Nucleus accumbens (tissue), 56 donors: ENCODE measurements around the gene RHOT1.
"Not testable (repeated sequence)": the region's sequence is repeated elsewhere in the genome, so short reads cannot be mapped to it uniquely, and the experiment has no call there.

Experiments used
- DNase-seq, 56 donors: peaks; one replicate each; lab custom pipeline; 2025; lab: John Stamatoyannopoulos, UW

Gene RHOT1

GRCh38 chr17:32120716-32121115 lies 21.6 kb upstream of the RHOT1 start:
- no peak for DNase-seq

DNA sequence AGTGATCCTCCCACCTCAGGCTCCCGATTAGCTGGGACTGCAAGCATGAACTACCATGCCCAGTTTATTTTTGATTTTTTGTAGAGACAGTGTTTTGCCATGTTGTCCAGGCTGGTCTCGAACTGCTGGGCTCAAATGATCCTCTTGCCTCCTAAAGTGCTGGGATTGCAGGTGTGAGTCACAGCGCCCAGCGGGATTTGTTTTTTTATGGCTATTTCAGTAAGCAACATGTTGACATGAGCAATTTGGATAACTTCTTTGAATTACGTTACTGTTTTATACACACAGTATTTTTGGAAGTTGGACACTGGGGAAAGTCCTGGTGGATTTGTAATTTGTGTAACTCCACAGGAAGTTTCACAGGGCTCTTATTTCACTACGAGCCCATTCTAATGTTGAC lies 18.5 kb upstream of the RHOT1 start:
- no peak for DNase-seq

DNA sequence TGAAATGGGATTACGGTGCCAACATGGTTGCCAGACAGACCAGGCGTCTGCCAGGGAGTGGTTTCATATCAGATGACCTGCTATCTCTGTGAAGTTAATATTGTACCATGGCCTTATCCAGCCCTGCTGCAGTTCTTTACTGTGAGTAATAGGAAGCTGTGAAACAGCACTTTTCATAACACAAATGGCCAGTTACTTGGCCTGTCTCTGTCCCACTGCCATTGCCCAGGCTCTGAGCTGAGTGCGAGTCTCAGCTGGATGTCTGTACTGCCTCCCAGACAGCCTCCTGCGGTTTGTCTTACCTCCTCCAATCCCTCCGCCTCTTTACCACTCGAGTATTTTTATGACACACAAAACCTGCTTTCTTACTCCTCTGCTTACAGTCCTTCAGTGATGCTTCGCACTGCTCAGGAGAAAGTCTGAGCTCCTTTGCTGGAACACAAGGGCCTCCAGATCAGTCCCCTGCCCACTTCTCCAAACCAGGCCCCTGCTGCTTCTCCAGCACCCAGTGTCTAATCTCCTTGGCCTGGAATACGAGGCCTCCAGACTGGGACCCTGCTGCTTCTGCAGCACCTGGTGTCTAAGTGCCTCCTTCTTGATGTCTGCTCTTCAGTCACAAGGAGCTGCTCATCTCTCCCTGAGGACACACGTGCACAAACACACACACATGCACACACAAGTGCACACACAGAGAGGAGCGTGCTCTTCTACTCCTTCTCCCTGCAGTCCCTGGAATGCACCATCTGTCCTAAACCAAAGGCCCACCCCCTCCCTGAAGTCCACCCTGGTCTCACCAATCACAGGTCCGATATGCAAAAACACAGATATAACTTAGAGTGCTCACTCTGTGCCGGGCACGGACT lies 17.1 kb upstream of the RHOT1 start:
- DNase-seq = no peak

DNA sequence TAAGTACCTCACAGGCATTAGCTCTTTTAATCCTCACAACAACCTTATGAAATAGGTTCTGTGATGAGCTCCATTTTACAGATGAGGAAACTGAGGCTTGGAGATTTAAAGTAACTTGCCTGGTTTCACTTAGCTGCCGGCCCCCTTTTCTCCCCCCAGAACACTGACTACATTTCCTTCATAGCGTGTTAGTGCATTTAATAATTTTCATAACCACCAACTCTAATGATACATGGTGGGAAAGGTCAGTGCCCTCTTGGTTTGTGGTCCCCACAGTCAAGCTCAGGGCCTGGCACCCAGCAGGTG lies 16.5 kb upstream of the RHOT1 start:
- DNase-seq = no peak

DNA sequence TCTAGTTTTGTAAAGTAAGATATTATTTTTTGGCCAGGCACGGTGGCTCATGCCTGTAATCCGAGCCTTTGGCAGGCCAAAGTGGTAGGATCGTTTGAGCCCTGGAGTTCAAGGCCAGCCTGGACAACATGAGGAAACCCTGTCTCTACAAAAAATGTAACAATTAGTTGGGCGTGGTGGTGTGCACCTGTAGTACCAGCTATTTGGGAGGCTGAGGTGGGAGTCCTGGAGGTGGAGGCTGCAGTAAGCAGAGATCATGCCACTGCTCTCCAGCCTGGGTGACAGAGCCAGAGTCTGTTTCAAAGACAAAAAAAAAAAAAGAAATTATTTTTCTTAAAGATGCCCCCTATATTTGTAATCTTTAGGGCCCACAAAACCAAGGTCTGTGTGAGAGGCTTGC lies 16.0 kb upstream of the RHOT1 start:
- DNase-seq = no peak

DNA sequence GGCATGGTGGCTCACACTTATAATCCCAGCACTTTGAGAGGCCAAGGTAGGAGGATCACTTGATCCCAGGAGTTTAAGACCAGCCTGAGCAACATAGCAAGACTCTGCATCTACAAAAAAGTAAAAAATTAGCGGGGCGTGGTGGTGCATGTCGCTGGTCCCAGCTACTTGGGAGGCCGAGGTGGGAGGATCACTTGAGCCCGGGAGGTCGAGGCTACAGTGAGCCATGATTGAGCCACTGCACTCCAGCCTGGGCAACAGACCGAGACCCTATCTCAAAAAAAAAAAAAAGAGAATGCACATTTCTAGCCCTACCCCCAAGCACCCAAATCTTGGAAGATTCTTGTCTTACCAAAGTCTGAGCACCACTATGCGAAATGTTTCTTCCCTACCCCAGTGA lies 15.6 kb upstream of the RHOT1 start:
- no peak for DNase-seq

DNA sequence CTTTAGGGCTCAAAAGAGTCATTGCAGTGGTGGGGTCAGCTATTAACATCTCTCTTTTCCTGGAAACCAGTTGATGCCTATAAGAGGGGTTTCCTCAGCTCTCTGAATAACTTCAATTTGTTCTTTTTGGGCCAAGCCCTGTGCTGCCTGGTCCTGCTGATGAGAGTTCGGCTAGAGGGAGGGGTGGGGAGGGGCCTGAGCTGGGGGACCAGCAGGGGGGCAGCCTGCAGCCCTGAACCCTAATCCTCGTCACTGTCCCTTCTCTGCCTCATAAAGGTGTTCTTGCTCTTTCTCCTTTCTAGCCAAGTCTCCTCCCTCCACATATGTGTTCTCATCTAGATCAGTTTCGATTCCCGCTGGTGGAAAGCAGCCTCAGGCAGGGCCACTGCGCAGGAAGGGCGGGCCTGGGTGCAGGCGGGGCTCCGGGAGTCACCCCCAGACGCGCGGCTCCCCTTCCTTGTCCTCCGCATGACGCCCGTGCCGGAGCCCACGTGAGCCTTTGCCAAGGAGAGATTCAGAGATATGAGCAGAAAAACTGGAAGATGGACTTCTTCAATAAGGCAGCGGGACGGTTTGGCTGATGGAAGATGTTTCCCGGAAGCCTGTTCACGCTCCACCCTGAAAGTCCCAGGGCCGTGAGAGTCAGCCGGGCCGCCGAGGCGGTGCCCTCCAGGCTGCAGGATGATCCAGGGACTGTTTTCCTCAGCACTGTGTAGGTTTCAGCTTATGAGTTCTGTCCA lies 15.0 kb upstream of the RHOT1 start:
- DNase-seq = peak in 54 of 56 donors; percentile 22 to 87 (median 68)

DNA sequence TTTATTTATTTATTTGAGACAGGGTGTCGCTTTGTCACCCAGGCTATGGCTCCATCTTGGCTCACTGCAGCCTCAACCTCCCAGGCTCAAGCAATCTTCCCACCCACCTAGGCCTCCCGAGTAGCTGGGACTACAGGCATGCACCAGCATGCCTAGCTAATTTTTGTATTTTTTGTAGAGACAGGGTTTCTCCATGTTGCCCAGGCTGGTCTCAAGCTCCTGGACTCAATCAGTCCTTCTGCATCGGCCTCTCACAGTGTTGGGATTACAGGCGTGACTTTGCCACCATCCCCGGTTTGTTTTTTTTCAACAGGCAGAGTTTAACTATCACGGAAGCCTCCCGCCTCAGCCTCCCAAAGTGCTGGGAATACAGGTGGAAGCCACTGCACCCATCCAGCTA lies 13.8 kb upstream of the RHOT1 start:
- not testable (repeated sequence) for DNase-seq

DNA sequence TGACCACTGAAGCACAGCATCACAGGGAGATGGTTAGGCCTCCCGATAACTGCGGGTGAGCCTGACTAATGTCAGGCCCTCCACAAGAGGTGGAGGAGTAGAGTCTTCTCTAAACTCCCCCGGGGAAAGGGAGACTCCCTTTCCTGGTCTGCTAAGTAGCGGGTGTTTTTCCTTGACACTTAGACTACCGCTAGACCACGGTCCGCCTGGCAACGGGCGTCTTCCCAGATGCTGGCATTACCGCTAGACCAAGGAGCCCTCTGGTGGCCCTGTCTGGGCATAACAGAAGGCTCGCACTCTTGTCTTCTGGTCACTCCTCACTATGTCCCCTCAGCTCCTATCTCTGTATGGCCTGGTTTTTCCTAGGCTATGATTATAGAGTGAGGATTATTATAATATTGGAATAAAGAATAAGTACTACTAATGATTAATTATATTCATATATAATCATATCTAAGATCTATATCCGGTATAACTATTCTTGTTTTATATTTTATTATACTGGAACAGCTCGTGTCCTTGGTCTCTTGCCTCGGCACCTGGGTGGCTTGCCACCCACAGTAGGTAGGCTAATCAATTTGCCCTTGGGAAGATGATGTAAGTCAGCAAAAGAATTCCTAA lies 6.7 kb upstream of the RHOT1 start:
- DNase-seq = peak in 9 of 56 donors; percentile 4 to 56 (median 25)

DNA sequence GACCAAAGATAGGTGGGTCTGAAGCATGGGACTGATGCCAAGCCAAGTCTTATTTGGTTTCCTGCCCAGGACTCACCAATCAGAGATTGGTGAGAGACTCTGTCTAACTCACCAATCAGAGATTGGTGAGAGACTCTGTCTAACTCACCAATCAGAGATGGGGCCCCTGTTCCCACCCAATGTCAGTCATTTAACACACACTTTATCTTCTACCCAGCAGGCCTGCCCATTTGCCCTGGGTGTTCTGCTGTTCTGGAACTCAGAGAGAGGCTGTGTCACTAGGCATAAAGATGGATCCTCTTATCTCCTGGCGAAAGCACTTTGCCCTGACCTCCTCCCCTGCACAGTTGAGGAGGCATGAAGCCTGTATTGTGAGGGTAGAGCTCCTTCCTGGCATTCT lies 5.4 kb upstream of the RHOT1 start:
- DNase-seq = no peak

GRCh38 chr17:32139504-32139903 lies 2.8 kb upstream of the RHOT1 start:
- not testable (repeated sequence) for DNase-seq

GRCh38 chr17:32141258-32141657 lies 1.0 kb upstream of the RHOT1 start:
- DNase-seq = peak in 17 of 56 donors; percentile 2 to 67 (median 17)

DNA sequence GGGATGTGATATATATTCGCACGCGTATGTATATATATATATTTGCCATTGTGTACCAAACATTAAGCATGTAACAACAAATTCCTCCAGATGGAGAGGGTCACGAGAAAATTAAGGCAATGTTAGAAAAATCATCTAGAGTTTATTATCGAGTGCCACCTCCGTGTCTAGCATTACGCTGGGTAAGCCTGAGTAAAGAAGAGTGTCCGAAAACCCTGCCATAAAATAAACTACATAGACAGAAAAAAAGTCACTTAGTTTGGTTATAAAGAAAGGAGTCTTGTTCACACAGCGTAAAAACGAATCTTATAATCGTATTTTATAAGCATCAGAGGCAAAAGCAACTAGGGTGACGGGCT lies 644 bp upstream of the RHOT1 start:
- no peak for DNase-seq

DNA sequence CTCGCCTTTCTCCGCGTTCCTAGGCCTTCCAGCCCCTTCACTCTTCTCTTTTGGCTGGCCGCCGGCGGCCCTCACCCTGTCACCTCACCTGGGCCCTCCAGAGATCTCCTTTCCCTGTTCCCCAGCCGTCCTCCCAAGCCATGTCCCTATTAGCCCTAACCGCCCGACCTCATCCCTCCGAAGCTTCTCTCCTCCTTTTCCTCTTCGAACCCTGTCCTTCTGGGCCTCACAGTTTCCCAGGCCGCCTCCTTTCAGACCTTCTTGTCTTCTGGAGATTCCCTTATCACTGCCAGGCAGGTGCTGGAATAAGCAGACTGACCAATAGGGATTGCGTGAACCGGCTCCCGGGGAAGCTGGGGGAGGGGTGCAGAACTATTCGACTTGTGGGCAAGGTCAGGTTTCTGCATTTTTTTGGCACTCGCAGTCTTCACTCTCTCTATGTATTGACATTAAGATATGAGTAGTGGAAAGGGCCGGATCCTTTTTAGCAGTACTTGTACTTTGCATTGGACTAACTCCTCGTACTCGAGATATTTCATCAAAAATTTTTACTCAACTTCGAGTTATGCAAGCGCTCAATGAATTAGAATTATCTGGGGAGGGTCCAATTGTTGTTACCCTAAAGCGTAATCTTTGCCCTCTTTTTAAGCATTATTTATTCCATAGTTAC lies 690 bp downstream of the RHOT1 start:
- peak in 28 of 56 donors; percentile 10 to 66 (median 41) for DNase-seq

DNA sequence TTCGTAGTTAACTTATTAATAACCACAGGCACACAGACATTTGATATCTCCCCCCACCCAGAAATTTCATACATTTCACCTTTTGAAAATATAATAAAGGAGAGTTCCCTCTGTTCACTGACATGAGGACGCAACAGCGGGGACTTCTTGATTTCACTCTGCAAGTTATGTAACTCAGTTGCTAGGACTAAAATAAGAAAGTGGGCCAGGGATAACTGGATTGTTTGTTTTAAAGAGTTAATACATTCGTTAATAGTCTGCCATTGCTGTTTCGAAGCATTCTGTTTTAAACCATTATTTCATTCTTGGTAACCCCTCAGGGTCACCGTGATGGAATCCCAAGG lies 1.2 kb downstream of the RHOT1 start:
- no peak for DNase-seq

- not testable (repeated sequence) for DNase-seq
These were observed 2.1 kb downstream of the RHOT1 start for GRCh38 chr17:32144442-32144841.

- DNase-seq = no peak
These were observed 6.0 kb downstream of the RHOT1 start for GRCh38 chr17:32148351-32148750.

DNA sequence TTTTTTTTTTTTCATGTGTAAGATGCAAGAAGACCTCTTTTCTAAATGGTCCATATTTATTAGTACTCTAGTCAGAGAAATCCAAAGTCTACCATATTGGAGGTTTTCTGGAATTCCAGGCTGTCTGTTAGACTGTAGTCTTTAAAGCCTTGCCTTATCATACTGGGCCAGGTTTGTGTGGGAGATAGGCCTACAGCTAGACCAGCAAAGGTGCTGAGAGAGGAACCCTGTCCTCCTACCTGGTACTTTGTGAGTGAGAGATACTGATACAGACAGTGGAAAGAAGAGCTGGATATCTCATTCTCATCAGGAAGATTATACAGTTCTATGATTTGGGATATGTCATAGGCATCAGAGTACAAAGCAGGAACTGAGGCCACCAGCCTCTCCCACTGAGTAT lies 8.1 kb downstream of the RHOT1 start:
- no peak for DNase-seq

DNA sequence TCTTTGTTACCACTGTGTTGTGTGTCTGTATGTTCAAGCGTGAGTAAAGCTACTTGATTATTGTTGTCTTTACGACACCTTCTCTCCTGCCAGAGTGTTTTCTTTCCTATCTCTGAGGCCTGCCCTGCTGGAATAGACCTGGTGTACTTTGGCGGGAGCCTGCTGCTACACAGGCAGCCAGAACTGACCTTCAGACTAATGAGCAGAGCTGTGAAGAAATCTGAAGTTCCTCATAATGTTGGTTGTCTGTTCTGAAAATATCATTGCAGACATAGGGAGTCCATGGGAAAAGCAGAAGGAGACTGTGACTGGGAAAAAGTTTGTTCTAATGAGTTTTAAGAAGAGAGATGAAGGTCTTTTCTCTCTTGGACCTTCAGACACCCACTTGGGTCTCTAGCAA lies 9.8 kb downstream of the RHOT1 start:
- DNase-seq = peak in 1 of 56 donors; percentile 4

DNA sequence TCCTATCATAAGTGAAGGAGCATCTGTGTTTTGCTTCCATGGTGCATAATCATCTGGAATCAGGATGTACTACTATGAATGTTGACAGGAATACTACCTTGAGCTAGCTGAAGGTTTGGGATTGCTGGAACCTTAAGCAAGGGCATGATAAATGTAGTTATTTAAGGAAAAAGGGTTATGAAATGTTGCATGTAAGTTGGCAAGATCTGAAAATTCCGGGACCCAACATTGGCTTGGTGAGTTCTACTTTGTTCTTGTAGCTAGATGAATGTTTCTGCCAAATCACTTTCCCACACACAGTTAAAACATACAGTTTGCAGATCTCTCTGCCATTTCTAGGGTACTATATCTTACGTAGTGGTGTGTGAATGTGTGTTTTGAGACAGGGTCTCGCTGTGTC lies 13.6 kb downstream of the RHOT1 start:
- no peak for DNase-seq

- no peak for DNase-seq
These were observed 14.4 kb downstream of the RHOT1 start for GRCh38 chr17:32156656-32157055.
